GM18498 (cell line): ENCODE measurements around the gene COA1.
A peak's percentile ranks its signal among the peaks of the same experiment; 100 is the strongest.

Experiments used
- ATAC-seq: cut with Tn5 transposase; IDR thresholded peaks from one replicate; pipeline ENCODE4 v1.9.1; 2021; ENCODE audit warnings: mild to moderate bottlenecking, moderate library complexity; ENCODE audit not compliant: unreplicated experiment

Gene COA1

DNA sequence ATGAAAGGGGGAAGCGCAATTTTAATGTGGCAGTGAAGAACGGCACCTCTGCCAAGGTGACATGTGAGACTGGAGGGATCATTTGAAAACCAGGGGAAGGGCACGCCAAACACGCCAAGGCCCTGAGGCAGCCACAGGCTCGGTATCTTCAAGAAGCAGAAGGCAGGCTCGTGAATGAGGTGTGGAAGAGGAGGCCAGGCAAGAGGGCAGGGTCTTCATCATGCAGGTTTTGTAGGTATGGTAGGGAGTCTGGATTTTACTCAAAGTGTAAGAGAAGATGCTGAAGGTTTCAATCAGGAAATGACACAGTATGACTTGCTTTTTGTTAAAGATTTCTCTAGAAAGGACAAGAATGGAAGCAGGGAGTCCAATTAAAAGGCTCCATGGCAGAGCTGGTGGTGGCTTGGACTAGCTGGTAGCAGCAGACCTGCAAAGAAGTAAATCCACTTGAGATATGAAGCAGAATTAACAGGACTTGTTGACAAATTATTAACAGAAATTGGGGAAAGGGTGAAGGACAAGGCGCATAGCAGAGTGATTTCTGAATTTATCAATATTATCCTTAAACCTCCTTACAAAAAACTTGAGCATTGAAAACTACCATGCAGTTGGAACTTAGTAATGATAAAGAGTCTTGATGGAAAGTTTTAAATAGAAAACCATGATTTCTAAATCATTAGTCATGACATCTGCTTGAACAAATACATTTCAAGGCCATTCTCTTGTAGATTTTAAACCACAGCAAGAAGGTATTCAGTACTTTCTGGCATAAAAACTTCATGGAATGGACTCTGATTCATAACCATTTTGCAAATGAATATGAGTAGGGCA is 70.4 kb downstream of the COA1 start:
- peak; percentile 66 for ATAC-seq

DNA sequence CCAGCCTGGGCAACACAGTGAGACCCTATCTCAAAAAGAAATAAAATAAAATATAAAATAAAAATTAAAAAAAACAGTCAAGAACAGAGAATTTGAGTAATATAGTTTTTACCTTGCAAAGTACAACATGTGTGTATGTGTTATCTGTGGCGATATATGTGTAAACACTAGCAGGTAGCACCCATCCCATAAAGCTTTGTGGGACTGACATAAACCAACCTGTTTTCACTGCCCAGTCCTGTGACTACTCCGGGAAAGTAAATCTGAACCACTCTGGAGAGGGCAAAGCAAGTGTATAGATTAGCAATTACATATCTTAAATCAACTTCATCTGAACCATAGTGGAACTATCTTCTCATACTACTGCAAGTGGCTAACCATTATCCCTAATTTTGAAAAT is 72.3 kb downstream of the COA1 start:
- ATAC-seq, result no peak

DNA sequence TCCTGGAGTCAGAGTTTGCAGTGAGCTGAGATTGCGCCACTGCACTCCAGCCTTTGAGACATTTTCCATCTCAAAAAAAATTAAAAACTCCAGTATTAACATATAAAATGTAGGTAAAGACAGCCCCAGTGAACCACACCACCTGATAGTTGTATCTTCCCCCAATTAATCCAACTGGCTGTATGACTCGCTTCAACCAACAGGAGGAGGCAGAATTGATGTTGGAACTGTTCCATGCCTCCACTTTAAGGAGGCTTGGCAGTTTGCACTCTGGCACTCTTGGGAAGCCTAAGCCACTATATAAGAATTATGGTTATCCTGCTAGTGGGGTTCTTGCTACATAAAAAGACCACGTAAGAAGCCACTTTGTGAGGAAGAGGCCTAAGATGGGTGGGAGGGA is 73.7 kb downstream of the COA1 start:
- ATAC-seq, result no peak

DNA sequence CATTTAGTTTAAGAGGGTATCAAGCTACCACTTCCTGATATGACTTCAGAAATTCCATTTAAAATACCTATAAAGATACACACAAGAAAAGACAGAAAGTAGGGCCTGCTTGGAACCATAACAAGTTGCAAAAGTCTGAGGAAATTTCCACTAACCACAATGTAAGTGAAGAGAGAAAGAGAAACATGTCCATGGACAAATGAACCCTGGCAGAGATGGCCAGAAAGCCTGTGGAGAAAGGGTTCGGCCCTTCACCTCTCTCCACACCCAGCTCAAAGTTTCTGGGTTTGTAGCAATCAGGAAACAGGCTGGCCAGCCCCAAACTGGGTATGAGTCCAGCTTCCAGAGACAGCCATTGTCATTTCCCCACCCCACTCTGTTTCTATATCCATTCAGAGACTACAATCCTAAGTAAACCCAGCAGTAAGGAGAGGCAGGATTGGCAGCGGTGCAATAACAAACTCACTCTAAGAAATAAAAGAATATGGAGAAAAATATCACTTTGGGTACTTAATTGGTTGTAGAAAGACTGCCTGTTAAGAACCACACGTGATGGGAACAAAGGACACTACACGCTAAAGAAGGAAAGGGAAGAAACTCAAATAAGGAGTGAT is 75.3 kb downstream of the COA1 start:
- no peak for ATAC-seq

DNA sequence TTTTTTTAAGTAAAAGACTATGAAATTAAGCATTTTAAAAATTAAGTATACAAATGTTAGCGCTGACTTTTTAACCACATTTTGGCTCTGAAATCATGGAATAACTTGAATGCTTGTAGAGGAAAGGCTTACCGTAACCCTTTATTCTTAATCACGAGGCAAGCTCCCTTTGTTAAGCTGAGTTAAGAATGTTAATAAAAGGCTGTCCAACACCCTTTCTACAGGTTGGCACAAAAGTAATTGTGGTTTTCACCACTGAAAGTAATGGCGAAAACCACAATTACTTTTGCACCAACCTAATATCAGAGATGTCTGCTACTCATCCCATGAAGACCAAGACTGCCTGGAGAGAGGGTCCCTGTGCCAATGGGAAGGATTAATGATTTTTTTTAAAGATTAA is 75.9 kb downstream of the COA1 start:
- ATAC-seq, result no peak

DNA sequence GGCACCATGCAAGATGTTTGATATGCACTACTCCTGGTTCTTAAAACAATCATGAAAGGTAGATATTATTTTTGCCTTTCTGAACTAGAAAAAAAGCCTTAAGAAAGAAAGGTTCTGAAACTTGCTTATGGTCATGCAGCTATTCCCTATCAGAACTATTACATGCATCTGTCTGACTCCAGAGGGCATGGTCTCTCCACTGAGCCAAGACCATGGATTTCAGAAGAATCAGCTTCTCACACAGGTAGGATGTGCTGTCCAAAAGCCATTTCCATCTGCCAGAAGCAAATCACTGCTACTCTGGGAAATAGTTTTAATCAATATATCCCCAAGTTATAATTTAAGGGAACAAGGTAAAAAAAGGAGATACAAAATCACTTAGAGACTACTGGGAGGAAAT is 77.0 kb downstream of the COA1 start:
- no peak for ATAC-seq

DNA sequence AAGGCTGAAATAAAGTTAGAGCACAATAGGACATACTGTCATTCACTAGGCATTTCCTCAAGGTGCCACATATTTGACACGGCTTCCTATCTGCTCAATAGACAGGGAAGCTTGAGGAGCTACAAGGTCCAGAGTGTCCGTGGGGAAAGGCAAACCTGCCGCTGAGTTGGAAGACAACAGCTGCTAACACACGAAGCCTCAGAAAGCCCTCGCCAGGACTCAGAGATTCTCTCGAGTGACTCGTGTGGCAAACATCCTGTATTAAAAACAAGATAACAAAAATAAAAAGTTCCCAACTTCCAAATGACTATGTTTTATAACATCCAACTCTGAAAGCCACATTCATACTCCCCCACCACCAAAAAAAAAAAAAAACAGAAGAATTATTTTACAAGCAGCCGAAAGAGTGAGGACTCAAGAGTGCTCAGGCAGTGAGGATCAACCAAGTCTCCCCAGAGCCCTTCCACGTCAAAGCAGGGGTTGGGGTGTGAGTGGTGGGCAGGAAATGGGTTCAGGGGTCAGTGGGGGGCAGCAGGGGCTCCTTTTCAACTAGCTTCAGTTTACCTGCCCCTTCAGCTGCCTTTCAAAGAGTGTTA is 78.8 kb downstream of the COA1 start:
- no peak for ATAC-seq

DNA sequence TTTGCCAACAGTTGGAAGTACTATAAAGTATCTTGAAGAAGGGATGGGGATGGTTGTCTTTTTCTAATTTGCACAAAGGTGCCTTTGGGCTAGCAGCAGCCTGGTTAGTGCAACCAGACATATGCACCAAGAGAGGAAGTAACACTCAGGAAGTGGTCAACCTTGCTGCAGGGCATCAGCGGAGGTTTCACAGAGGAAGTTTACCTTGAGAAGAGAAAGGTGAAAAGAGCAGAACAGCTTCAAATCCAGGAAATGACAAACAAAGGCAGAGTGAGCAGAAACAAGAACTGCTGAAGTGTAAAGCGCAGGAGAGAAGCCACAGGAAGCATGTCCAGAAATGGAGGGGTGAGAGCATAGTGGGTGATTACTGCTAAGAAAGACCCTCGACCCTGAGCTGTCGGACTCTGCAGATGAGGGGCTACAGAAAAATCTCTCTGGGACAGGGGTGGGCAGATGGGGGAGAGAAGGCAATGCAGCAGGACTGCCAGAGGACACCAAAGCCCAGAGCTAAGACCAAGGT is 79.5 kb downstream of the COA1 start:
- peak; percentile 71 for ATAC-seq

DNA sequence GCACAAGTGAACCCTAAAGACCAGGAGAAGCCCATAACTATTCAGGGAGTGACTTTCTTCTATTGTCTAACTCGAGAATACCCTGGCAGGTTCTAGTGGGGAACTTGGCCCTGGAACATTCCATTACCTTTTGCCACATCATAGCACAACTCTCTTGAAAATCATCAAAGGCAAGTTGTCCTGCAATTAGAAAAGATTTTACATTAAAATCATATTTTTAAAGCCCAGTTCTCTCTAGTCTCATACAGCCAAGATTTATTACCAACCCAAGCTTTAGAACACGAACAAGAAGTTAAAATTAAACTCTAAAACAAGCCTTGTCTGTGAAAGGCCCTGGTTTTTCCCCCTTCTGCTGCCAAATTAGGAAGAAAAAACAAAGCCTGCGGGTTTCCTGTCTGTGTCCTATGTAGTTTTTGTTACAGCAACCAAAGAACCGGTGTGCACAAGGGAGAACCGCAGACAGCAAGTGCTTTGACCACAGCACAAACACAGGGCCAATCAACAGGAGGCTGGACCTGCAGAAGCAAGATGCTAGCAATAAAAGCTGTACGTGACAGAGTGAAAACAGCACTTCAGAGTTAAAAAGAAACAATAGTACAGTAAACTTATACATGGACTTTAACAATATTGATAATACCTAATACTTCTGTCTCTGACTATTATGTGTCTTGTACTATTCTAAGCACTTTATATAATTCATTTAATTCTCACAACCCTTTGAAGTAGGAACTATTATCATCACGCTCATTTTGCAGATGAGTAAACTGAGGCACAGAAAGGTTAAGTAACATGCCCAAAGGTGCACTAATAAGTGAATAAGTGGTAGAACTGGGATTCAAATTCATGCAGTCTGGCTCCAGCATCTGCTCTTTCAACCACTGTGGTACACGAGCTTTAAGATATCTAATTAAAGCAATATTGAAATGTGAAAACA is 80.6 kb downstream of the COA1 start:
- ATAC-seq, result peak; percentile 65

DNA sequence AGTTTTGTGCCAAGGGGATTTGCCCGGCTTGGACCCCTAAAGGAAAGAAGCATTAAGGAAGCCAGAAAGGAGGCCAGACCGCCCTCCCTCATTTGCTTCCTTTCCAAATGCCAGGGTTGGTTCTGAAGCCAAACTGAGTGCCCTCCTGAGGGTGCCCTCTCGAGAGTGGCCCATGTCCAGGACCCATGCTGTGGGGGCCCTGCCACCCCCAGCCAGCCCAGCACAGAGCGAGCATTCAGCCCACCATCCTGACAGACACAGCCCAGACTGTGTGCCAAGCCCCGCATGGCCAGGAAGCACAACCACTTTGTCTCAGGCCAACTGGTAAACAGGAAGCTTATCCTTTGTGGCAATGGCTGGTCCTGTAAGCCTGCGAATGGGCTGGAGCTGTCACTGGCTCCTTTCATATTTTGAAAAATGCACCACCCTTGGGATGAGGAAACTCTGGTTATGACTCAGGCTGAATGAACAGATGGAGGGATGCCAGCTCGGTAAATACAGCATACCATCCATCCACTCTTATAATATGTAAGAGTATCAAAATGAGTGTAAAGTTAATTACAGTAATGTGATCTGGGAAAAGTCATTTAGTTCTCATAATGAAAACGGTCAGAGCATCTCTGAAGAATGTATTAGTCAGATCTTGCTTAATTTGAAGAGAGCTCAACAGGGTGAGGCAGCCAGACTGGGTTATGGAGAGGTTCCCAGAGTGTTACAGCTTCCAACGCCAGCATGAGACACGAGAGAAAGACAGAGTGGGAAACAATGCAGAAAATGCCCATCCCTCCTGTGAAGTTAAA is 81.5 kb downstream of the COA1 start:
- ATAC-seq, result peak; percentile 4

DNA sequence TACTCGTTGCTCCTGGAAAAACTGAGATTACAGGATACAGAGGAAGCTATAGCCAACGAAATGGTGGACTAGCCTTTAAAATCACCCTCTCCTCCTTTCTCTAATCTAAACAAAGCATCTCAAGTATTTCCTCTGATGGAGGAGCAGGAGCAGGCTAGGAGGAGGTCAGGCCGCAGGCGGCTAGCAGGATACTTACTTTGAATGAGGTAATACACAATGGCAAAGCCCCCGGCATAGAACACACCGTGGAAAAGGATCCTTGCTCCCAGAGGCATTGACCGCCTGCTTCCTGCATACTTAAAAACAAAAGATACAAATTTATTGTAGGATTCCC is 82.0 kb downstream of the COA1 start:
- ATAC-seq, result no peak

DNA sequence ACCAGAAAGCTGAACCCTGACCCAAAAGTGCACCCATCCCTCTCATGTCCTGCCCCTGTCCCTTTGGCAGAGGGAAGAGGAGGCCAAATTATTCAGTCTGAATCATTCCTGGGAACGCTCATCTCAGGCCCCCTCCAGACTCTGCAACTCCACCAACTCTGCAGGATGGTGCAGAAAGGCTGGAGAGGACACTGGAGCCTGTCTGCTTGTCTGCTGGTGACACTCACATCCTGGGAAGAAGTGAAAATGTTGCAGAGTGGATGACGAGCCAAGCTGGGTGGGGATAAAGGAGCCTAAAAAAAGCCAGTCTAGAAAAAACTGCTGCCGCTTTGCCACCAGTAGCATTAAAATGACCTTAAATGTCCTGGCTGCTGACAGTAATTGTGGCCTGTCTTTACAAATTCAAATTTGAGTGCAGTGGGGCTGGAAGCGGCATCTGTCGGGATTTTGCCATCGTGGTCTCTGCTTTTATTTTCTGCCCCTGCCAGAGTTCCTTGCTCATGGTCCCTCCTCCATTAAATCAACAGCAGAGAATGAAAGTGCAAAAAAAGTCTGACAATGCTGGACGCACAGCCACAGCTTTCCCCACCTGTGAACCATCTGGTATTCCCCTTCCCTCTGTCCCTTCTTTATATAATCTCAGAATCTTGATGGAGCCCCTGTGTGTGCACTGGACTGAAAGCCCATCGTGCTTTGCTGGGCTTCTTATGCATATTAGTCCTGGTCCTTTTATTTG is 82.6 kb downstream of the COA1 start:
- ATAC-seq, result no peak

DNA sequence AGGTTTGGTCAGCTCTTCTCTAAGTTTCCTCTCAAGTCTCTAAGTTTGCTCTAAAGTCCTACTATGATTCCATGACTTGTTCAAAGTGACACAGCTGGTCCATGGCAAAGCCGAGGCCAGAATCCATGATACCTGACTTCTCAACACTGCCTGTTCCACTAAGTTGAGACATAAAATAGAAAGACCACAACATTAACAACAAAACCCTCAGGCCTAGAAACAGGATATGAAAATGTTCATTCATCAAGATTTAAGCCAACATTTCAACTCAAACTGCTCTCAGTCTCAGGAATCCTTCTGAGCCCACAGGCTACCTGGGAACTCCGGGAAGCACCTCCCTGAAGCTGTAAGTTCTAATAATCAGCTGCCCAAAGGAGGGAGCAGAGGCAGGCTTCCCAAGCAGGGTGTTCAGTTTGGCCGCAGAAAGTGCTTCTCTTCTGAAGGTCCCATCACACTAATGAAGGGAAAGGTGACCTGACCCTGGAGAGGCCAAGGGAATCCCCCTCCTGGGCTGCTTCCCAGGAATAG is 83.6 kb downstream of the COA1 start:
- ATAC-seq, result no peak

DNA sequence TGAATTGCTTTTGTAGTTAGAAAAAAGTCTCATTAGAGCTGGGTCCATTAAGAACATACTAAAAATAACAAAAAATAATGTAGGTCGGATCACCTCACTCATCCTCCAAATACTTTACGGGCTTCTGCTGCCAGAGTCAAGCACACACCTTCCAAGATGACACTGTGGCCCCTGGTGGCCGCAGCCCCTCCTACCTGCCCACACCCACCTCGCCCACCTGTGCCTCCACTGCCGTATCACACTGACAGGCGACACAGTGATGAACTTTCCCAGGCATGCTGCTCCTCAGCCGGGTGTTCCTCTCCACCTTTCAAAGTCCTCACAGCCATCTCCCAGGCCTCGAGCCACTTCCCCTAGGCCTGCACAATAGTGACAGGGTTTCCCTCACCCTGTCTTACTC is 85.5 kb downstream of the COA1 start:
- ATAC-seq, result no peak

DNA sequence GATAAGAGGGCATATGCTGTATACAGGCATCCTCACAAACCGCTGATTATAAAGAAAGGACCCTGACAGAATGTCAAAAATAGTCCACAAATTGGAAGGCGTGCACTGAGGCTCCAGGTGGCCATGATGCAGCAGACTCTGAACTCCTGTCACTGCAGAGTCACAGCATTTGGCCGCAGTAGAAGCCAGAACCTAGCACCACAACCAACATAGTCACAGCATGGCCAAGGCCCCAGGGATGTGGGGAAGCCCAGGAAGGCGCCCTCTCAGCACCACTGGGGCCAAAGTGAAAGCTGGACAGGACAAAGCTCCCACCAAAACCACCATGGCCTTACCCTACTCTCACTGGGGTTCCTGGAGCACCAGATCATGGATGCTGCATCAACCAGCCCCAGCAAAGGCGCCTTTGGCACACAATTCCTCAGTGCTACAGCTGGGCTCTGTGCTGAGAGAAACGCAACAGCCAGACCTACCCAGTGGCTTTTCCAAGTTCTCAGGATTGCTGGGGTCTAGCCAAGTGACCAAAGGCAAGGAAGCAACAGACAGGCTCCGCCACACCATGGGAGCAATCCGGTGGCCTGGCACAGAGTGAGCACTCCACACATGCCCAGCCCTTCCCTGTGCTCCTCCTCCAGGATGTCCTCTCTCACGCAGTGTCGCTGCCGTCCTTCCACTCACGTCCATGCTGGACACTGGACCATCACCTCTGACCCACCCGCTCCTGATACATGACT is 86.3 kb downstream of the COA1 start:
- no peak for ATAC-seq

DNA sequence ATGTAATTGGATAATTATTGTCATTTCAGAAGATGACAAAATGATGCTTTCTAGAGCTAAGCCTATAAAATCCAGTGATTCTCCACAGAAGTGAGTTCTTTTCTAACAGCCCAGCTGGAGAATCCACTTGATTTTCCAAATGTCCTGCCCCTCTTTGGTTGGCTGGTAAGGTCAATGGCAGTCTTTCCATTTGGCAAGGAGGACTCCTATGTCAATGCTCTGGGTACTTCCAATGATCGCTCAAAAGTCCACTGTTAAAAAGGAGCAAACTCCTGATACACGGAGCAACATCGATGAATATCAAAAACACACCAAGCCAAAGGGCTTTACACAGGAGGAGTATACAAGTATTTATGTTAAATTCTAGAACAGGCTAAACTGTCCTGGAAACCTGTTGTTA is 88.6 kb downstream of the COA1 start:
- no peak for ATAC-seq

DNA sequence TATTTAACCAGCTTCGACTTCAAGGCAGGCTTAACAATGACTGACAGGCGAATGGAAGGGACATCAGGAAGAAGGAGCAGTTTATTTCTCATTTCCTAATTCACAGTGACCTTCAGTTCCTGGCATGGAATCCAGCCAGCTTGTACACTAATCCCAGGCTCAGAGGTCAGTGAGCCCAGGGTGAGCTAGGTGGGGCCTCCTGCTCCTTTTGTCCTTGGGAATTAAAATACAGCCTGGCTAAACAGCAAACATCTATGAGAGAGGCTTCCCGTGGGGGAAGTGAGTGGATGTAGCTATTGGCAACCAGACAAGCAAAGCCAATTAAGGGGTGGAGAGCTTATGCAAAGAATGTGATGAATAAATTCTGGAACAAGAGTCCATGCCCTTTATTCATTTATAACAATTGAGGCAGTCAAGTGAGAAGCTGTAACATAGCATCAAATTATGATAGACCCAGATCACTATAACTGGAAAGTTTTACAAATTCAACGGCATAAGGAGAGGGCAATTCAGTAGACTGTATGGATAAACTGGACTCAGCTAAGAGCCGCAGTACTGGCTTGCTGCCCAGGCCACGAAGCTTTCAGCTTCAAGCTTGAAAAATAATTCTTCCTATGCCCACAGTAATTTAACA is 89.3 kb downstream of the COA1 start:
- no peak for ATAC-seq

DNA sequence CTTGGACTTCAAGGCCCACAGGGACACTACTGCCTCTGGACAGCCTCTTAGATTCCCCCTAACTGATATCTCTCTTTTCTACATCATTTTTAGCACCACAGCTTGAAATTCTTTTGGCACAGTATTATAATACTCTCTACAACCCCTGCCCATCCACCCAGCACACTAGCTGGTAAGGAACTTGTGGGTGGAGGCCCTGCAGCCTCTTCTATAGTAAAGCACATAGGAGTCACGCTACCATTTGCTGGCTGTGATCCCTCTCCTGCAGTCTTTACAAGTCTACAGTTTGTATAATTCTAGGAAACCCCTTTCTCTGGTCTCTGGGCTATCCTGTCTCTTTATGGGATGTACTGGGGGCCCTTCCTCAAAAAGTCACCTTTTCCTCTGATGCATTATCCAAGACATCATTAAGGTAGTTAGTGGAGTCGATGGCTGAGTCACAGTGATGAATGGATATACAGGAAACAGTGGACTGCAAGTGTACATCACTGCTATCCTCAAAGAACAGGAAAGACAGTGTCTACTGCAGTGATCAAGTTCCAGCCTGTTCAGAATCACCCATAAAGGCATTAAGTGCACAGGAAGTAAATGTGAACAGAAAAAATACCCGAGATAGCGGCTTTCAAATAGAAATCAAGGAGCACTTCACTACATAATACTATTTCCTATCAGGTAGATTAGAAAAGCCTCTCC is 92.1 kb downstream of the COA1 start:
- ATAC-seq, result no peak
